Astrocyte of the hippocampus (primary cell): Measurements from ENCODE around the gene CD34.
A peak's percentile ranks its signal among the peaks of the same experiment; 100 is the strongest.

Source experiments
- DNase-seq: peaks from one replicate; pipeline ENCODE4 v3.0.0; 2011; ENCODE audit warnings: low read depth, low spot score

CD34 gene

DNA sequence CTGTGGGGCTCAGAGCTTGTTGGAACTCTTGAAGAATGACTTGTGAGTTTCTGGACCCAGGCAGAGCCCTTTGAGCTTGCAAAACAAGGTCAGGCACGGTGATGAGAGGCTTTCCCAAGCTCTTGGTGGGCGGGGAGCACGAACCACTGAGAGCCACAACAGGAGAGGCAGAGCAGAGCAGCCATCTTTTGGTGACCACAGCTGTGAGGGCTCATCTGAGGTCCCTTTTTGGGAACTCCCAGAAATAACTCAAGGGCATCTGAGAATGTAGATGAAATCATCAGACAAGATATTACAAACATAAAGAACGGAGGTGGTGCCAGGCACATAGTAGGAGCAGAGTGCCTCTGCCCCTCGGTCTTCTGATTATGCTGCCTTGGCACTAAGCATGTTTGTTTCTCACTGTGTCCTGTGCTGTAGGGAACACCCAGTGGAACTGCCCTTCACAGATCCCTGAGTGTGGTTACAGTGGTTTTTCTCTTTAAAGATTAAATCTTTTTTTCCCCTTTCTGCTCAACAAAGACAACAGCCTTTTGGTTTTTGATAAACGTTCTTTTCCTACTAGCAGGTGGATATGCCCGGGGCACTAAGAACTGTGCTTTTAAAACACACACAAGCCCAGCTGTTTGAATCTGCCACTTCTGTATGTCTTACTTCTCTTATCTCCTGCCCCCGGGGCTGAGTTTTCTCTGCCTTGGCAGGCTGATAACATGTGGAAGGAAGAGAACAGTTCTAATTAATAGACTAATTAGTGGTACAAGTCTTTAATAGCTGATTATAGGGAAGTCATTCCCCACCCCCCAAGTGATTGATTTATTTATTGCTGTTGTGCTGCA lies 37.7 kb downstream of the CD34 start:
- DNase-seq: no peak

DNA sequence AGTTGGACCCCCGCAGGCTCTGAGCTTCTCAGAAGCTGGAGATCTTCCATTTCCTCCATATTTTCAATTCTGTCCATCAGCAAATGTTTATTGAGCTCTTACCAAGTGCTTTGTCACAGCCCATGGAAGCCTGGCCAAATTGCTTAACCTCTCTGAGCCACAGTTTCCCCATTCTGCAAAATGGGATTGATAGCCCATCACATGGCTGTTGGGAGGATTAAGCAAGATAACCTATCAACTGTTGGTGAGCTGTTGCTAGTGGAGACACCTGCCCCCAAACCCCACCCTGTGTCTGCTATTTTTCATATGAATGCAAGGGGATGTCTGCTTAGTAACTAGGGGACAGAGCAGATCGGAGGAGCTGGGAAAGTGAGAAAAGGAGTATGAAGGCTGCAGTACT lies 38.3 kb downstream of the CD34 start:
- no peak for DNase-seq

DNA sequence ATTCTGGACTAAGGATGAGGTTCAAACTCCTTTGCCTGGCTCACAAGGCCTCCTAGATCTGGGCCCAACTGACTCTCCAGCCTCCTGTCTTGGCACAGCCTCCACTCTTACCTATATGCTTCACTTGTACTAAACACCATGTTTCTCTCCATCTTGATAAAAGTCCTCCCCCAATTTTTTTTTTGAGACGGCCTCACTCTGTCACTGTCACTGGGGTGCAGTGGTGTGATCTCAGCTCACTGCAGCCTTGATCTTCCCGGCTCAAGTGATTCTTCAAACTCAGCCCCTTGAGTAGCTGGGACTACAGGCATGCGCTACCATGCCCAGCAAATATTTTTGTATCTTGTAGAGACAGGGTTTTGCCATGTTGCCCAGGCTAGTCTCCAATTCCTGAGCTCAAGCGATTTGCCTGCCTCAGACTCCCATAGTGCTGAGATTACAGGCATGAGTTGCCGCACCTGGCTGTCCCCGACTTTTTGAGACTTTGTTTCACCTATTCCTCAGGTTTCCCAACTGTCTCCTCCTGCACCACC lies 39.7 kb downstream of the CD34 start:
- DNase-seq: no peak

DNA sequence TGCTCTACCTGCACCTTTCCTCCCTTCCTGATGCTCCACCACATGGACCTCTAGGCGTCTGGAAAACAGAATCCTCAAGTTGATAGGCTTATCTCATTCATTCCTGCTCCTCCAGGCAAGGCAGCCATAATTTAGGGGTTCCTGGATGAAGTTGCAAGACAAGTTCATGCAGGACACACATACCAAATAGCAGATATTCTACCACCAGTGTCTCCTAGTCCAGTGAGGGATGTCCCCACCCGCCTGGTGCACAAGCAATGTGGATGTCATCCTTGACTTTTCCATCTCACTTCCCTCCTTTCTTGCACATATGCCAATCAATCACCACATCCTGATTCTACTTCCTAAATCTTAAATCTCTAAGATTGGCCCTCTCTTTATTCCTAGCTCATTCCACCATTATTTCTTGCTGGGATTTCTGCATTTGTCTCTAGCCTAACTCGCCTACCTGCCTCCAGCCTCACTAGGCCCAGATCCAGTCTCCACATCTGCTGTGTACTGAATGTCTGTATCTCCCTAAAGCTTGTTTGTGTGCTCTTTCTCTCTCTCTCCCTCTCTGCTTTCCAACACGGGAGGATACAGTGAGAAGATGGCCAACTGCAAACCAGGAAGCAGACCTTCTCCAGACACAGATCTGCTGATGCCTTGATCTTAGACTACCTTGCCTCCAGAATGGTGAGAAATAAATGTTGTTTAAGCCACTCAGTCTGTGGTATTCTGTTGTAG lies 40.5 kb downstream of the CD34 start:
- DNase-seq: no peak

DNA sequence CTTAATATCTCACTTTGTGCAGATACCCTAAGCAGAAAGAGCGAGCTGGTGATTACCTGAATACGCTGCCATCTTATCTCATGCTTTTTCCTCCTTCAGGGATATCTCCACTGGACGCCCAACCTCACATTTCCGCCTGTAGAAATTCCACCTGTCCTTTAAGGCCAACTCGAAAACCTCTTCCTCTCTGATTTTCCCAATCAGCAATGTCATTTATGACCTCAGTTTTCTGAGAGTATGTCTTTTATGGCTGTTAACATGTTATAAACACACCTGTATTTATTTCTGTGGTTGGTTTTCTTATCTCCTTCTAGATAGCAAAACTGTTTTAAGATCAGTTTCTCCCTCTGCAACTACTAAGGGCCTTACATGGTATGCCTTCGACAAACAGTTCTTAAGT lies 41.1 kb downstream of the CD34 start:
- DNase-seq: no peak

DNA sequence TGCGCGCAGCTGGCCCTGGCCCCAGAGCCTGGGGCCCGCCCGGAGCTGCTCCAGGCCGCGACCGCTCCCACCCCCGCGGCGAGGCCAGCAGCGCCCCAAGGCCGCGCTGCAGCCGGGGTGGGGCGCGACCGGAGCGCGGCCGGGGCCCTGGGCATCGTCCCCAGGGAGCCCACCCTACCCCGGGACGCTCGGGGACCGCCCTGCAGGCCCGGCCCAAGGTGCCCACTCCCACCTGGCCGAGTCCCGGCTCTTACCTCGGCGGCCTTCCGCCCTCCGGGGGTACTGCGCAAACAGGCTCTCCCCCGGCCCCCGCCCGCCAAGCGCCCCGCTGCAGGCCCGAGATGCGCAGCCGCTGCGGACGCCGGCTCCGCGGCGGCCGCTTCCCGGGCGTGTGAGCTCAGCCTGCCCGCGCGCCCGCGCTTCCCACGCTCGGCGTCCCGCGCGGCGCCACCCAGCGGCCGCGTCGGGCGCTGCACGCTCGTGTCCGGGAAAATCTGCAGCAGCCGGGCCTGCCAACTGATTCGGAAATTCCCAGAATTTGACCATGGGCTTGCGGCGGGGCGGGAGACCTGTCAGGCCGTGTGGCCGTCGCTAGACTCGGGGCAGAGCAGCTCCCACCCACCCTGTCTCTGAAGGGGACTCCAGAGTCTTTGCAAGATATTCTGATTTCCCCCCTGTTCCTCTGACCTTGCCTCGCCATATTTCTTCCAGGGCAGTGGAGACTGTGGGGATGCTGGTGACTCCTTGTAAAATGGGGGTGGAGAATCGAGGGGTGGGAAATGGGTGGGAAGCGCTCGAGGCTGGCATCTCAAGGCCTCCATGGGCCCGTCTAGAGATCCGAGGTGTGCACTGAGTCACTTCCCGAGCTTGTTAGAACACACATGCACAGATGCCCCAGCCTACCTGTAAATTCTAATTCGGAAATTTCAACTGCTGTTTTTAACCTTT lies 41.9 kb downstream of the CD34 start:
- peak; percentile 95 for DNase-seq

DNA sequence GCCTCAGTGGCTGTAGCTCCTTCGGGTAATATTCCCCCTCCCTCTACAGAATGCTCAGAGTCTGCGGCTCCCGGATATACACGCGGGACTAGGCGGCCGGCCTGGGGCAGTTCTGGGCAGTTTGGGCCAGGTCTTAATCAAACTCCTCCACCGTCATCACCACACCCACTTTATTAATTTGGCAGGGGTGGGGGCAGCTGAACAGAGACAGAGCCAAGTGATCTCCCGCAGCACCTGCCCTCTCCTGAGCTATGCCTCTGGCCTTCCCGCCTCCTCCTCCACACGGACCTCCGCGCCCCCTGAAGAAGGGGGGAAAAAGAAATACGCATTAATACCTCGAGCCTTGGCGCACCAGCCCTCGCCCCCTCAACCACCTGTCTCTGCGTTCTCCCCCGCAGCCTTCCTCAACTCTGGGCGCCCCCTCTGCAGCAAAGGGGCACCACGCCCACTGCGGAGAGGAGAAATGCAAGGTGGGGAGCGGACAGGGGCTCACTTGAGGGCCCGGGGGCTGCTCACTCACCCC lies 42.6 kb downstream of the CD34 start:
- peak; percentile 26 for DNase-seq

DNA sequence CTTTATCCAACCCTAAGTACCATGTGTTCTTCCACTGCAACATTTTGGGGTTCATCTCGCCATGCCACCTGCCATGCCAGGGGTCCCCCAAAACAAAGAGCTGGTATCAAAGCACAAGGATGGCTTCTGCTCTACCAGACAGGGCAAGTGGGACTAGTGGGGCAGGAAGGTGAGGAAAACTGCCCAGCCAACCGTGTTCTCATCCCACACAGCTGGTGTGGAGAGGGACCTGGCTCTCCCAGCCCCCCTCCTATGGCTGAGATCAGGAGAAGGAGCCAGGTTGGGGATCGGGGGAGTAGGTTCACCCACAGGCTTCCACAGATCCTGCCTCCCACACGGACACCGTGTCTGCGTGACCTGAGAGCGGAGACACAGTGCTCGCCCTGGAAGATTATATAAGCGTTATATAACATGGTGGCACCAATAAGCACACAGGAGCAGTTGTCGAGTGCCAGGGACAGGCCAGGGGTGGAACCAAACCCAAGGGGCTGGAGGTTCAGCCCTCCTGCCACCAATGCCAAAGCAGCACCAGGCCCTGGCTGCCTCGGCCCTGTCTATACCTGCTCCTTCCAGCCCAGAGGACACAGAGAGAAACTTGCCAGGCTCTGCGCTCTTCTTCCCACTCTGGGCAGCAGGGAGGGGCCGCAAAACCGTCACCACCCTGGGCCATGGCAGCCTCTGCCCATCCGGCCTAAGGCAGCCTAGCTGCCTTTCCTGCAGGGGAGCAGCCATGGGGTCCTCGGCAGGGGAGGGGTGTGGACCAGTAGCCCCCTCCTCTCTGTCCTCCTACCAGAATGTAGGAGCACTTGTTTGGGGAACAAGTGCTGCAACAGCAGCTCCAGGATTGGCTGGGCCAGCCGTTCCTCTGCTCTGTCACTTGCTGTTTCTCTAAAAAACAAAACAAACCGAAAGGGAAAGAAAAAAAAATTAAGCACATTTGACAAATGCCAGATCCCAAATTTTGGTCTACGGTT lies 43.5 kb downstream of the CD34 start:
- no peak for DNase-seq

DNA sequence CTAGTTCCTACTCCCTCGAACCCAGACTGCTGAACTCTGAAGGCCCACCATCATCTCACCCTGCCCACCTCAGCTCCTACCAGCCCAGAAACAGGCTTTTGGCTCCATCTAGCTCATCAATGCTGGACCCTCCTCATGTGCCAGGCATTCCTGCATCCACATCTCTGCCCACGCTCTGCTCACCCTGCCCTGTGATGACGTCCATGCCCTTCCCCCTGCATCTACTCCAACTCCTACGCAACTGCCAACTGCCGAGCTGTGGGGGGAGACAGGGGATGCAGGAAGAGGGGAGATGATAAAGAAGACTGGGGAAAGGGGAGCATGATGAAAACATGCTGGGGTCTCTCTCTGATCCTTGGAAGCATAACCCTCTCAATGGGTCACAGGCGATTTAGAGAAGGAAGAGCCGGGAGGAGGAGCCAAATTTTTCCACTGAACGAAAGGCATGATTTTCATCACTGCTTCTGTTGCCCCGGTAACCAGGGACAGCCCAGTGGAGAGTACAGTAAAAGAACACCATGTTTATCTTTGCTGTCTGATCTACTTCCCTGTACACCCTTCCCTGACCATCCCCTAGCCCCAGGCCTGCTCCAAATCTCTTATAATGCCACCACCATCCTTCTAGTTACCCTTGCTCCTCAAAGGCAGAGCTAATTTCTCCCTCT lies 44.3 kb downstream of the CD34 start:
- DNase-seq: no peak

DNA sequence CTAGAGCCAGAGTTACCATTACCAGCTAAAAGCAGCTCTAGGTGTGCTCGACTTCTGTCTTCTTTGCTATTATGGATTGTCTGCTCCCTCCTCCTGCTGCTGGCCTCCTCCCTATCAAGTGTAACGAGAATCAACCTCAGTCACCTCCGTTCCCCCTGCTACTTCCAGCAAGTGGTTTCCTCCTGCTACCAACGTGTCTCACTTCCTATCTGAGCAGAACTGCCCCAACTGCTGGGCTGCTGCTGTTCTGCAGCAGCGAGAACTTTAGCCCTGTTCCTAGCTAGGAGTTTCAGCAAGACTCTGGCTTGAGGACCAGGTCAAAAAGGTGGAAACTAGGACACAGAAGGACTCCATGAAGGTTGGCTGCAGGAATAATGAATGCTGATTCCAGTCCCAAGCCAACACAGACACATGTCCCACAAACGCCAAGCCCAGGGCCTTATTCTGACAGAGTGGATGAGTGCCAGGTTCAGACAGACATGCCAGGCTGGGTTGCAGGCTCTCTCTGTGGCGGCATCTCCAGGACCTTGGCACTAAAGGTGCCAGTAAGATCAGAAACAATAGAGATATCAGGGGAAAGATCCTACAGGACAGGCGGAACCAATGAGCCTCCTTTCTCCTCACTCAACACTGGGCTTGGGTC lies 46.9 kb downstream of the CD34 start:
- no peak for DNase-seq

DNA sequence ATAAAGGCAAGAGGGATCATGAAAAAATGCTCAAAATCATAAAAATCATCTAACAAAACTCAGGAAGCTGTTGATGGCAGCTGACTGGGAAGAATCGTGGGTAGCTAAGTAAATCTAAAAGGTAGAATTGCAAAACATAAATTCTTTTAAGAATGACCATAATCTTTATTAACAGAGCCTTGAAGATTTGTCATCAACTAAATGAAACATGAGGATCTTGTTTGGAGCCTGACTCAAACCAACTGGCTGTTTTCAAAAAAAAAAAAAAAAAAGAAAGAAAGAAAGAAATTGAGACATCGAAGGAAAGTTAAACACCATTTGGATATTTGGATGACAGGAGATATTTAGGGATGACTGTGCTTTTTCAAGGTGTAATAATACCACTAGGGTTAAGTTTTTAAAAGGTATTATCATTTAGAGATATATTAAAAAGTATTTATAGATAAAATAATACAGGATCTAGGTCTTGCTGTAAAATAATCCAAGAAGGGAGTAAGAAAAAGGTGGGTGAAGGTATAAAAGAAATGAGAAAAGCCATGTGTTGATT lies 48.6 kb downstream of the CD34 start:
- DNase-seq: no peak

DNA sequence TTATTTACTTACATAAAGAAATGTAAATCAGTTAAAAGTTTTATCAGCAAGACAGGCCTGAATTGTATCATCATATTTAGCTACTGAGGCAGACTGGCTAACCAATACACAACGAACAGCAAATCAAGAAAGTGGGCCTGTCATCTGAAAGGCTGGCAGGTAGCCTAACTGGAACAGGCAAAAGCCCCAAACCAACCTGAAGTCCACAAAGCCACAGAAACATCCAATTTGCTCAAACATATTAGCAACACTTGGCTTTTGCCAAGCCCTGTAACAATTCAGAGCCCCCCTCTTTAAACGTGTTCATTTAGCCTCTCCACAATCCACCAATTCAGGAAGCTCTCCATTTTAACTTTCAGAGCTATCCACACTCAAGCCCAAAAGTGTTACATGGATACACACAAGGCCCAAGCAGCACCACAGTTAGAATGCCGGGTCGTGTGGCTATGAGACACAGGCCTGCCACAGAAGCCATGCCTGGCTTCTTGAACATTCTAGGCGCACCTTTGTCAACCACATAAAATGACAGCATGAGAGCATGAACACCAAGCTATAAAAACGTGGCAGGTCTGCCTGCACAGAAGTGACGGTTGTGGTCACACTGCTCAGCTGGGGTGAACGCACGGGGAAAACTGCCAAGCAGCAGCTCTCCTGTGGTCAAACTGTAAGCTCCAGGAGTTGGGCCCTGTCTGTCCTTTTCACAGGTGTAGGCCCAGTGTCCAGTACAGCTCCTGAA lies 49.3 kb downstream of the CD34 start:
- peak; percentile 75 for DNase-seq

DNA sequence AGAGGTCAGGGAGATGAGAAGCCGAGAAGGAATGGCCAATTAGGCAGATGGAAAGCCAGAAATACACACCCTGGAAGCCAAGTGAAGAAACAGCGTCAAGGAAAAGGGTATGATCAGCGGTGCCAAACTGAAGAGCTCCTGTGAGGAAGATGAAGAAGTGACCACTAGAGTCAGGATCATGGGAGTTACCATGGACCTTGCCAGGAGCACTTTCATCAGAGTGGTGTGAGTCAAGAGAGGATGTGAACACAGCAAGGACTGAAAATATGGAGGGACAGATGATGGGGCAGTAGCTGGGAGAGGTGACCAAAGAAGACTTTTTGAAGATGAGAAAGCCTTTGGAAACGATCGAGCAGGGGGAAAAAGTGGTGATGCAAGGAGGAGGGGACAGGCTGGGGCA lies 50.4 kb downstream of the CD34 start:
- DNase-seq: no peak

DNA sequence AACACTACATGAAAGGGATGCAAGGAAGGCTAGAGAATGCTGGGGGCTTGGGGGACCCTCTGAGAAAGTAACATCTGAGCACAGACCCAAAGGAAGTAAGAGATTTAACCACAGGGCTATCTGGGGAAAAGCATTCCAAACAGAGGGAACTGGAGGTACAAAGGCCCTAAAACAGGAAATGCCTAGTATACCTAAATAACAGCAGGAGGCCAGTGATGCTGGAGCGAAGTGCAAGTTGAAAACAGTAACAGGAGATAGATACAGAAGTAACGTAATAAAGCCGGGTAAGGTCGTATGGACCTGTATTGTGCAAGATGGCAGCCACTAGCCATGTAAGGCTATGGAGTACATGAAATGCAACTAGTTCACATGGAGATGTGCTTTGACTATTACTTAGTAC lies 52.1 kb downstream of the CD34 start:
- no peak for DNase-seq

DNA sequence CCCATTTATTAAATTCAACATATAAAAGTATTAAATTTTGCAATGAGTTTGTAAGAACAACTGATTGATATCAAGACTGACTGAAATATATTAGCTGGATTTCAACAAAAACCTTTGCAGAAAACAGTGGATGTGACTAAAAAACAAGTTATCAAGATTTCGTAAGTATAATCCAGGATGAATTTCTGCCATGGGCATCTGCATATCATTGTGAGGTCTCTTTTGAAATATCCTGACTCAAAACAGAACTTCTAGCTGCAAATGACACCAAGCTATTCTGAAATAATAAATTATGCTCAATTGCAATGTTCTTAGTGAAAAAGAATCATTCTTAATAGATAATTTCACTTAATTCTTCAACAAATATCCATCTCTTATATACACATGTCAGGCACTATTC lies 52.6 kb downstream of the CD34 start:
- DNase-seq: no peak

DNA sequence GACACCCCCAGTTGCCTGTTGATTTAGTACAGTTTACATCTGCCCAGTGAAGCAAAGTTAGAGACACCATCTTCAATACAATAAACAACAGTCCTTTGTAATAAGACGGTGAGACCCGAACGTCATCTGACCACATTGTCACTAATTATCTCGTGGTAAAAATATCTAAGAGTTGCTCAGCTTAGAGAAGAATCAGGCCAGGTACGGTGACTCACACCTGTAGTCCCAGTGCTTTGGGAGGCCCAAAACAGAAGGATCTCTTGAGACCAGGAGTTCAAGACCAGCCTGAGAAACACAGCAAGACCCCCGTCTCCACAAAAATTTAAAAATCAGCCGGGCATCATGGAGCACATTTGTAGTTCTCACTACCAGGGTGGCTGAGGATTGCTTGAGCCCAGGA lies 53.5 kb downstream of the CD34 start:
- DNase-seq: no peak

DNA sequence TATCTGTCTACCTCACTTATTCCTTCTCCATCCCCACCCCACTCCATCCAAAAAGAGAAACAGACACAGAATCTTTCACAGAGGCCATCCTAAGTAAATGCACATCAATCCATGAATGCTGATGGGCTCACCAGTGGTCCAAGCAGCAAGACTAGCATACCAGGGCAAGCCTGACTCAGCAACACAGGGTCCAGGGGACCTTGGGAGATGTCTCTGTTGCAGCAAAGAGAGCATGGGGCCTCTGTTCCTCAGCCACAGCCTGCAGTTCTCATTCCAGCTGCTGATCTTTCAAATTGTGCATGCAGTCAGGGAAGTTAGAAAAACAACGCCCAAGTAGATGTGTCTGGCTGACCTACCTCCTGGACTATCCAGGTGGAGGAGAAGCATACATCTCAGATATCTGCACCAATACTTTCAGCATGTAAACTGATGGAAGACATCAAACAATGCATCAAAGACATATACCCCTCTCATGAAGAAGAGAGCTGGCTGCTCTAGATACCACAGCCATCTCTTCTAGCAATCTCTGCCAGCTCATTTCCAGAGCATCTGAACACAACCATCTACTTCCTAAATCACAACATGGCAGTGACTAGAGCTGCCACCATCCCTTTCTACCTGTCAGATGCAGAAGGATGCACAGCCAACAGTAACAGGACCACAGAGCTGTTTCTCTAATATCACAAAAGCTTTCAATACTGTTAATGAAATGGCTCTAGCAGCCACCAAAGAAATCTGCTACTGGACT lies 54.5 kb downstream of the CD34 start:
- DNase-seq: no peak

DNA sequence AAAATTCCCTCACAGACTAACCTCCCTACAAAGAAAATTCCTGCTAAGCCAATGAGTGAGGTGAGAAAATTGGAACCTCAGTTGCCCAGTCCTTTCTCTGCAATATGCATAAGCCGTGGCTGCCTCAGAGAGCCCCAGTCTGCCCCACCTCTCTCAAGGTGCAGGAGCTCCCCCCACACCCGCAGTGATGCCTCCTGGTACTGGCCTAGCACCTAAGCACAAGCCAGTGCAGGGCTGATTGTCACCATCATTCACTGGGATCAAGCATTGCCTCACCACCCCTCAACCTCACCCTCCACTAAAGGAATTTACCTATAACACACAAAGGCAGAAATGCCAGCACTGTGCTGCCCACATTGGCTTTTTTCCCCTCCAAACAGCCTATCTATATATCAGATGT lies 56.9 kb downstream of the CD34 start:
- no peak for DNase-seq
